DOHH2 (cell line): ENCODE data around the gene KLKB1.

Source experiments
- H3F3A ChIP-seq: fragments of 200-600 bp; sonication (generic), shearing (Covaris generic); 2 replicates; pipeline ENCODE4 v1.6.0; 2016; ENCODE audit warnings: antibody characterized with exemption, mild to moderate bottlenecking; ENCODE audit not compliant: control insufficient read depth, insufficient read depth
- H3K27ac ChIP-seq: fragments of 200-600 bp; sonication (generic); 2 replicates; pipeline ENCODE4 v1.5.1; 2014; ENCODE audit warnings: low read depth, mild to moderate bottlenecking, low read length, moderate library complexity
- H3K27me3 ChIP-seq: fragments of 200-600 bp; sonication (generic); 2 replicates; pipeline ENCODE4 v1.6.1; 2014; ENCODE audit warnings: mild to moderate bottlenecking, low read length, mixed read lengths; ENCODE audit not compliant: control insufficient read depth
- H3K36me3 ChIP-seq: fragments of 200-600 bp; sonication (generic); 2 replicates; pipeline ENCODE4 v1.6.1; 2014; ENCODE audit warnings: mild to moderate bottlenecking, low read length, moderate library complexity, mixed read lengths; ENCODE audit not compliant: control insufficient read depth
- H3K4me1 ChIP-seq: fragments of 200-600 bp; sonication (generic); 2 replicates; pipeline ENCODE4 v1.6.1; 2014; ENCODE audit warnings: mild to moderate bottlenecking, low read length, mixed read lengths; ENCODE audit not compliant: control insufficient read depth
- H3K4me2 ChIP-seq: fragments of 200-600 bp; sonication (generic); 2 replicates; pipeline ENCODE4 v1.6.0; 2014; ENCODE audit warnings: mild to moderate bottlenecking, low read length, moderate library complexity
- H3K4me3 ChIP-seq: fragments of 200-600 bp; sonication (generic); 2 replicates; pipeline ENCODE4 v1.5.1; 2014; ENCODE audit warnings: mild to moderate bottlenecking, low read length, mixed read lengths
- H3K79me2 ChIP-seq: fragments of 200-600 bp; sonication (generic); 2 replicates; pipeline ENCODE4 v1.6.1; 2014; ENCODE audit warnings: mild to moderate bottlenecking, low read length, mixed read lengths; ENCODE audit not compliant: control insufficient read depth
- H3K9me2 ChIP-seq: fragments of 200-600 bp; sonication (generic); replicated peaks from 2 replicates; pipeline ENCODE4 v1.6.1; 2014; ENCODE audit warnings: mild to moderate bottlenecking, low read length, mixed read lengths; ENCODE audit not compliant: control insufficient read depth
- H3K9me3 ChIP-seq: fragments of 200-600 bp; sonication (generic); 2 replicates; pipeline ENCODE4 v1.6.1; 2014; ENCODE audit warnings: antibody characterized with exemption, low read length, mixed read lengths; ENCODE audit not compliant: control insufficient read depth, insufficient read depth
- H4K20me1 ChIP-seq: fragments of 200-600 bp; sonication (generic); 2 replicates; pipeline ENCODE4 v1.6.0; 2014; ENCODE audit warnings: low read depth, mild to moderate bottlenecking, antibody characterized with exemption, low read length, moderate library complexity; ENCODE audit not compliant: control insufficient read depth, insufficient read depth
- CTCF ChIP-seq: fragments of 200-600 bp; sonication (generic); IDR thresholded peaks from one replicate; pipeline ENCODE4 v1.5.1; 2014; ENCODE audit warnings: antibody characterized with exemption, mild to moderate bottlenecking, low read depth, low read length; ENCODE audit not compliant: poor library complexity, severe bottlenecking
- EZH2phosphoT487 ChIP-seq: fragments of 200-600 bp; sonication (generic); IDR thresholded peaks from 2 replicates; pipeline ENCODE4 v1.6.1; 2017; ENCODE audit warnings: borderline replicate concordance, mild to moderate bottlenecking, antibody characterized with exemption, low read length, moderate library complexity, mixed read lengths

Gene KLKB1

GRCh38 chr4:186190581-186191199 lies 36.6 kb upstream of the KLKB1 start:
- Histone ChIP-seq H3K4me2 (peak overlapping the region; percentile 95), H3K27ac (peak overlapping the region; percentile 85), H3K4me1 (peaks cover 34% of the 10 kb centered on the region), H3K4me3 (peak overlapping the region; percentile 92), H3K27me3 (no peaks in the 10 kb centered on the region), H3K9me3 (no peaks in the 10 kb centered on the region), H3F3A (peaks cover 10% of the 10 kb centered on the region; the same call in 1 of the 2 replicates), H3K36me3 (peaks cover 15% of the 10 kb centered on the region), H4K20me1 (no peaks in the 10 kb centered on the region), H3K79me2 (peaks cover 21% of the 10 kb centered on the region), H3K9me2 (no peaks in the 10 kb centered on the region)
- TF ChIP-seq CTCF (peak; percentile 40), EZH2phosphoT487 (no peak)

GRCh38 chr4:186191200-186192065 lies 35.9 kb upstream of the KLKB1 start, which contains the start of gene CYP4V2:
Gene CYP4V2 (plus strand): TSS chr4:186191567. CDS start chr4:186191824, 257 bp downstream.
- H3K4me2 ChIP-seq = peak within 1 kb of the TSS; percentile 95
- H3K79me2 ChIP-seq = peaks cover 21% of the 10 kb centered on the region
- peaks cover 34% of the 10 kb centered on the region for H3K4me1 ChIP-seq
- peak within 1 kb of the TSS; percentile 92 for H3K4me3 ChIP-seq
- no peaks in the 10 kb centered on the region for H3K9me3 ChIP-seq
- H3K27me3 ChIP-seq = no peaks in the 10 kb centered on the region
- peaks cover 10% of the 10 kb centered on the region; the same call in 1 of the 2 replicates for H3F3A ChIP-seq
- H3K36me3 ChIP-seq = peaks cover 18% of the 10 kb centered on the region
- no peaks in the 10 kb centered on the region for H3K9me2 ChIP-seq
- peak within 1 kb of the TSS; percentile 85 for H3K27ac ChIP-seq
- TF ChIP-seq CTCF = peak; percentile 61
- TF ChIP-seq EZH2phosphoT487 = no peak
- H4K20me1 ChIP-seq = no peaks in the 10 kb centered on the region

GRCh38 chr4:186192066-186192612 lies 35.2 kb upstream of the KLKB1 start:
- H3K9me2 ChIP-seq = no peaks in the 10 kb centered on the region
- H3K4me2 ChIP-seq = peak overlapping the region; percentile 95
- H3K27ac ChIP-seq = peak overlapping the region; percentile 85
- peaks cover 21% of the 10 kb centered on the region for H3K79me2 ChIP-seq
- TF ChIP-seq EZH2phosphoT487 (no peak), CTCF (no peak)
- peak overlapping the region; percentile 92 for H3K4me3 ChIP-seq
- H3K9me3 ChIP-seq = no peaks in the 10 kb centered on the region
- H3K27me3 ChIP-seq = no peaks in the 10 kb centered on the region
- peaks cover 34% of the 10 kb centered on the region for H3K4me1 ChIP-seq
- peaks cover 10% of the 10 kb centered on the region; the same call in 1 of the 2 replicates for H3F3A ChIP-seq
- no peaks in the 10 kb centered on the region for H4K20me1 ChIP-seq
- H3K36me3 ChIP-seq = peaks cover 21% of the 10 kb centered on the region
